K562 (cell line): ENCODE results near the gene ZNF382. TPM values are rescaled to one million over a fixed set of nuclear protein-coding genes. Genes with fewer than 3 reads are reported as not detected.
A peak's percentile ranks its signal among the peaks of the same experiment; 100 is the strongest.

Experiments used
- ATF1 ChIP-seq, 2 experiments: fragments of 450-650 bp in 1 of 2; IDR thresholded peaks; 2 replicates each; pipeline ENCODE4 v1.6.1; 2016; ENCODE audit warnings: missing compliant biosample characterization in 1 of 2, missing genetic modification characterization in 1 of 2
- CBX3 ChIP-seq, 2 experiments: IDR thresholded peaks; 1 replicate in 1 of 2; 2 replicates in 1 of 2; pipeline ENCODE4 v1.6.1; 2012; ENCODE audit warnings: inconsistent platforms in 2 of 2, low read length in 2 of 2, borderline replicate concordance in 1 of 2, control low read depth in 1 of 2
- CREB1 ChIP-seq, 2 experiments: sonication (generic) in 1 of 2; formaldehyde crosslinking in 1 of 2; IDR thresholded peaks; 2 replicates each; pipeline versions ENCODE4 v1.6.1 to v1.8.0; 2012 to 2022; ENCODE audit warnings: inconsistent platforms in 1 of 2, mild to moderate bottlenecking in 1 of 2, missing genetic modification reagents in 1 of 2, moderate library complexity in 1 of 2
- DMBX1 ChIP-seq: fragments of 250-450 bp; sonication (Bioruptor Pico); IDR thresholded peaks from 2 replicates; pipeline ENCODE4 v1.8.0; 2022; ENCODE audit warnings: inconsistent platforms, mild to moderate bottlenecking, moderate library complexity, borderline replicate concordance
- ERF ChIP-seq: fragments of 450-650 bp; formaldehyde crosslinking; IDR thresholded peaks from 2 replicates; pipeline ENCODE4 v1.4.0; 2020; ENCODE audit warnings: mild to moderate bottlenecking, mixed read lengths
- ETS1 ChIP-seq: conservative IDR thresholded peaks from 2 replicates; pipeline ENCODE4 v1.6.1; 2011; ENCODE audit warnings: low read depth, mild to moderate bottlenecking, low read length; ENCODE audit not compliant: control insufficient read depth
- ILK ChIP-seq: fragments of 450-650 bp; IDR thresholded peaks from 2 replicates; pipeline ENCODE4 v1.6.1; 2016; ENCODE audit warnings: missing genetic modification characterization, low read depth, mild to moderate bottlenecking, missing compliant biosample characterization, moderate library complexity, borderline replicate concordance
- KDM5B ChIP-seq: fragments of 200-600 bp; sonication (generic); IDR thresholded peaks from 2 replicates; pipeline ENCODE4 v1.6.1; 2012; ENCODE audit warnings: low read depth, mild to moderate bottlenecking, moderate library complexity, low read length, control low read depth, inconsistent platforms; ENCODE audit not compliant: insufficient replicate concordance
- SMAD1 ChIP-seq: fragments of 150-350 bp; IDR thresholded peaks from 2 replicates; pipeline ENCODE4 v1.6.1; 2014; ENCODE audit warnings: low read length, low read depth; ENCODE audit not compliant: partially characterized antibody
- SMAD2 ChIP-seq: fragments of 150-350 bp; IDR thresholded peaks from 2 replicates; pipeline ENCODE4 v1.6.1; 2014; ENCODE audit warnings: low read depth, mild to moderate bottlenecking, low read length
- TEAD4 ChIP-seq, 2 experiments: sonication (generic) in 1 of 2; formaldehyde crosslinking in 1 of 2; IDR thresholded peaks; 2 replicates each; pipeline versions ENCODE4 v1.6.1 to v1.8.0; 2012 to 2022; ENCODE audit warnings: borderline replicate concordance in 1 of 2, inconsistent platforms in 1 of 2, low read length in 1 of 2, mild to moderate bottlenecking in 1 of 2, missing genetic modification reagents in 1 of 2
- TRIM24 ChIP-seq, 2 experiments: fragments of 450-650 bp; IDR thresholded peaks; 2 replicates each; pipeline ENCODE4 v1.6.1; 2016
- ZNF830 ChIP-seq: fragments of 250-450 bp; sonication (Bioruptor Pico); IDR thresholded peaks from 2 replicates; pipeline ENCODE4 v1.5.0; 2021; ENCODE audit warnings: mild to moderate bottlenecking
- polyA plus RNA-seq, 8 experiments: library from polyadenylated mRNA; depleted of rRNA in 4 of 8; stranded (reverse) in 5 of 8; unstranded in 3 of 8; fragments of >200 nt; fragmentation: Nextera tagmentation in 2 of 8; fragmentation: Illumina TruSeq in 1 of 8; extraction: Ambion mirVana in 2 of 8; extraction: Trizol in 1 of 8; gene quantifications; 2 replicates each; pipeline versions ENCODE4 v1.2.1 to v1.2.3, GENCODE V29; 2011 to 2014; ENCODE audit warnings: inconsistent platforms in 1 of 8, missing spikeins in 1 of 8
- total RNA-seq, 7 experiments: library from RNA; depleted of rRNA in 6 of 7; stranded (reverse); fragments of >200 nt in 6 of 7; fragmentation: Illumina TruSeq in 2 of 7; extraction: Trizol in 2 of 7; gene quantifications; 2 replicates each; pipeline versions ENCODE4 v1.2.1 to v1.2.3, GENCODE V29; 2011 to 2021; ENCODE audit warnings: low replicate concordance in 1 of 7
- TF ChIP-seq, protein P1 (sequence below): fragments of 250-450 bp; sonication (Bioruptor Pico); IDR thresholded peaks from 2 replicates; pipeline ENCODE4 v1.5.0; 2020; ENCODE audit warnings: mild to moderate bottlenecking, borderline replicate concordance
- TF ChIP-seq, protein P2 (sequence below): sonication (generic); formaldehyde crosslinking; IDR thresholded peaks from 2 replicates; pipeline ENCODE4 v1.8.0; 2023; ENCODE audit warnings: mild to moderate bottlenecking, missing genetic modification reagents

Gene ZNF382
- total and polyA plus RNA-seq, 9 of the 15 experiments (the other 6 are each of a cell fraction or from before 2014, with no cell fraction given) = 0.04 to 0.27 (median 0.16) TPM; not detected in 5

DNA sequence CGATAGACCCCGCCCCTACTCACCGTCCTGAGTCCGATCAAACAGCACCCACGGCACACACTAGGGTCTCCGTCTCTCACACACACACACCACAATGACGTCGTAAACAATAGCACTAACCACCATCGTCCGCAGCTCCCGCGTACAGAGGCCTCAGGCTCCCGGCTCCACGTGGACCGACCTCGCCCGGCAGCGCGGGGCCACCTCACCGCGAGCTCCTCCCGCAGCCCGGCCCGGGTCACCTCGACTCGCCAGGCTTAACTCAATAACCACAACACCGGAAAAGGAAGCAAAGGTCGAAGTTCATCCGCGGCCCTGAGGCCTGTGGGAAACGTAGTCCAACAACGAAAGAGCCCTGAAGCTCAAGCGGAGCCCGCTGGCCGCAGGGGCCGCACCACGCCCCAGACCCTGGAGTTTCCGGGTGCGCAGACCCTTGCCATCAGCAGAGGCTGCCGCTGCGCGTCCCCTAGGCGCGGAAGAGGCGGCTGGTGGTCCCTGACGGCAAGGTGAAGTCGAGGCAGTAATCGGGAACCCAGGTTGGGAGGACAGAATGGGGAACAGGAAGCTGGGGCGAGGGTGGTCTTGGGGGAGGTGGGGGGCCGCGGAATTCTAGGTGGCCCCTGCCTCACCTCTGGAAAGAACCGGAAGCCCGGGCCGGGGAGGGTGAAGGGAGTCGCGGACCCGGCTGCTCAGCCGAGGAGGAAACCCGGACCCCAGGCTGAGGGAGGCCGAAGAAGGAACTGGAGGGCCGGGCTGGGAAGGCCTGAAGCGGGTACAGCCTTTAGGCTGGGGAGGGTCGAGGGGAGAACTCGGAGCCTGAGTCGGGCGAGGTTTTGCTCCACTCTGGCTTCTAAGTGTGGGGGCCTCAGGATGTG, 31.9 kb upstream of the ZNF382 start, which contains the start of gene ZNF529 (continued):
- TF ChIP-seq, protein P1, sequence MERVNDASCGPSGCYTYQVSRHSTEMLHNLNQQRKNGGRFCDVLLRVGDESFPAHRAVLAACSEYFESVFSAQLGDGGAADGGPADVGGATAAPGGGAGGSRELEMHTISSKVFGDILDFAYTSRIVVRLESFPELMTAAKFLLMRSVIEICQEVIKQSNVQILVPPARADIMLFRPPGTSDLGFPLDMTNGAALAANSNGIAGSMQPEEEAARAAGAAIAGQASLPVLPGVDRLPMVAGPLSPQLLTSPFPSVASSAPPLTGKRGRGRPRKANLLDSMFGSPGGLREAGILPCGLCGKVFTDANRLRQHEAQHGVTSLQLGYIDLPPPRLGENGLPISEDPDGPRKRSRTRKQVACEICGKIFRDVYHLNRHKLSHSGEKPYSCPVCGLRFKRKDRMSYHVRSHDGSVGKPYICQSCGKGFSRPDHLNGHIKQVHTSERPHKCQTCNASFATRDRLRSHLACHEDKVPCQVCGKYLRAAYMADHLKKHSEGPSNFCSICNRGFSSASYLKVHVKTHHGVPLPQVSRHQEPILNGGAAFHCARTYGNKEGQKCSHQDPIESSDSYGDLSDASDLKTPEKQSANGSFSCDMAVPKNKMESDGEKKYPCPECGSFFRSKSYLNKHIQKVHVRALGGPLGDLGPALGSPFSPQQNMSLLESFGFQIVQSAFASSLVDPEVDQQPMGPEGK = no peak
- TF ChIP-seq TRIM24 (IDR thresholded peaks at IDR 0.05) (peak in 1 of 2 experiments; percentile 62; a peak in 2 of 4 replicates), SMAD1 (no peak), SMAD2 (no peak), CREB1 (IDR thresholded peaks at IDR 0.05) (peak; percentile 72), CREB1 (CRISPR knock-in tag; IDR thresholded peaks at IDR 0.05) (peak; percentile 80; the same call in 1 of the 2 replicates), DMBX1 (CRISPR knock-in tag) (no peak), ATF1 (CRISPR knock-in tag; IDR thresholded peaks at IDR 0.05) (0 out of 2 replicates have a peak, but pooled peaks have one; percentile 5), ATF1 (tag; IDR thresholded peaks at IDR 0.05) (peak; percentile 96), ZNF830 (no peak), KDM5B (peak; percentile 94), ILK (tag) (no peak), TEAD4 (IDR thresholded peaks at IDR 0.05; ENCODE audit: low read length) (no peak), TEAD4 (CRISPR knock-in tag; IDR thresholded peaks at IDR 0.05; ENCODE audit: borderline replicate concordance) (no peak), ERF (CRISPR knock-in tag) (no peak), ETS1 (peak; percentile 93), CBX3 (IDR thresholded peaks at IDR 0.05; ENCODE audit: borderline replicate concordance in 1 of 2, low read length in 2 of 2) (peak in 1 of 2 experiments; percentile 79; a peak in 1 of 3 replicates)
- TF ChIP-seq, protein P2, sequence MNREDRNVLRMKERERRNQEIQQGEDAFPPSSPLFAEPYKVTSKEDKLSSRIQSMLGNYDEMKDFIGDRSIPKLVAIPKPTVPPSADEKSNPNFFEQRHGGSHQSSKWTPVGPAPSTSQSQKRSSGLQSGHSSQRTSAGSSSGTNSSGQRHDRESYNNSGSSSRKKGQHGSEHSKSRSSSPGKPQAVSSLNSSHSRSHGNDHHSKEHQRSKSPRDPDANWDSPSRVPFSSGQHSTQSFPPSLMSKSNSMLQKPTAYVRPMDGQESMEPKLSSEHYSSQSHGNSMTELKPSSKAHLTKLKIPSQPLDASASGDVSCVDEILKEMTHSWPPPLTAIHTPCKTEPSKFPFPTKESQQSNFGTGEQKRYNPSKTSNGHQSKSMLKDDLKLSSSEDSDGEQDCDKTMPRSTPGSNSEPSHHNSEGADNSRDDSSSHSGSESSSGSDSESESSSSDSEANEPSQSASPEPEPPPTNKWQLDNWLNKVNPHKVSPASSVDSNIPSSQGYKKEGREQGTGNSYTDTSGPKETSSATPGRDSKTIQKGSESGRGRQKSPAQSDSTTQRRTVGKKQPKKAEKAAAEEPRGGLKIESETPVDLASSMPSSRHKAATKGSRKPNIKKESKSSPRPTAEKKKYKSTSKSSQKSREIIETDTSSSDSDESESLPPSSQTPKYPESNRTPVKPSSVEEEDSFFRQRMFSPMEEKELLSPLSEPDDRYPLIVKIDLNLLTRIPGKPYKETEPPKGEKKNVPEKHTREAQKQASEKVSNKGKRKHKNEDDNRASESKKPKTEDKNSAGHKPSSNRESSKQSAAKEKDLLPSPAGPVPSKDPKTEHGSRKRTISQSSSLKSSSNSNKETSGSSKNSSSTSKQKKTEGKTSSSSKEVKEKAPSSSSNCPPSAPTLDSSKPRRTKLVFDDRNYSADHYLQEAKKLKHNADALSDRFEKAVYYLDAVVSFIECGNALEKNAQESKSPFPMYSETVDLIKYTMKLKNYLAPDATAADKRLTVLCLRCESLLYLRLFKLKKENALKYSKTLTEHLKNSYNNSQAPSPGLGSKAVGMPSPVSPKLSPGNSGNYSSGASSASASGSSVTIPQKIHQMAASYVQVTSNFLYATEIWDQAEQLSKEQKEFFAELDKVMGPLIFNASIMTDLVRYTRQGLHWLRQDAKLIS (CRISPR knock-in tag) = no peak; the same call in 1 of the 2 replicates
